ENCODE data around the gene TMEM229B. TPM values are rescaled to one million over a fixed set of nuclear protein-coding genes. Genes with fewer than 3 reads are reported as not detected.

Gene TMEM229B
- total RNA-seq, 1 experiment from 2014 or later = 0.71 TPM

GRCh38 chr14:67472726-67473125 lies 15.8 kb downstream of the TMEM229B start:
- ATAC-seq = no peak
- TF ChIP-seq EGR1 (IDR thresholded peaks at IDR 0.05; ENCODE audit: low read depth) = no peak
- TF ChIP-seq CBX3 (IDR thresholded peaks at IDR 0.05; ENCODE audit: low read depth) = no peak
- no peak for TF ChIP-seq SP1 (IDR thresholded peaks at IDR 0.05; ENCODE audit: low read depth)
- TF ChIP-seq MAX (IDR thresholded peaks at IDR 0.05) = no peak
- no peak for TF ChIP-seq ZFX (IDR thresholded peaks at IDR 0.05)
- no peak for TF ChIP-seq ELF1 (IDR thresholded peaks at IDR 0.05; ENCODE audit: borderline replicate concordance, low read depth)
- no peak for TF ChIP-seq REST (IDR thresholded peaks at IDR 0.05; ENCODE audit: low read depth)
- TF ChIP-seq ZNF274 (IDR thresholded peaks at IDR 0.05; ENCODE audit: low read depth, low read length) = no peak
- TF ChIP-seq CEBPB (IDR thresholded peaks at IDR 0.05; ENCODE audit: low read depth) = no peak
- TF ChIP-seq, protein P1, sequence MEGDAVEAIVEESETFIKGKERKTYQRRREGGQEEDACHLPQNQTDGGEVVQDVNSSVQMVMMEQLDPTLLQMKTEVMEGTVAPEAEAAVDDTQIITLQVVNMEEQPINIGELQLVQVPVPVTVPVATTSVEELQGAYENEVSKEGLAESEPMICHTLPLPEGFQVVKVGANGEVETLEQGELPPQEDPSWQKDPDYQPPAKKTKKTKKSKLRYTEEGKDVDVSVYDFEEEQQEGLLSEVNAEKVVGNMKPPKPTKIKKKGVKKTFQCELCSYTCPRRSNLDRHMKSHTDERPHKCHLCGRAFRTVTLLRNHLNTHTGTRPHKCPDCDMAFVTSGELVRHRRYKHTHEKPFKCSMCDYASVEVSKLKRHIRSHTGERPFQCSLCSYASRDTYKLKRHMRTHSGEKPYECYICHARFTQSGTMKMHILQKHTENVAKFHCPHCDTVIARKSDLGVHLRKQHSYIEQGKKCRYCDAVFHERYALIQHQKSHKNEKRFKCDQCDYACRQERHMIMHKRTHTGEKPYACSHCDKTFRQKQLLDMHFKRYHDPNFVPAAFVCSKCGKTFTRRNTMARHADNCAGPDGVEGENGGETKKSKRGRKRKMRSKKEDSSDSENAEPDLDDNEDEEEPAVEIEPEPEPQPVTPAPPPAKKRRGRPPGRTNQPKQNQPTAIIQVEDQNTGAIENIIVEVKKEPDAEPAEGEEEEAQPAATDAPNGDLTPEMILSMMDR (IDR thresholded peaks at IDR 0.05 in 2 of 3, conservative IDR thresholded peaks at IDR 0.05 in 1 of 3; ENCODE audit: borderline replicate concordance in 1 of 3, insufficient read depth in 1 of 3, low read depth in 2 of 3, low read length in 2 of 3) = no peak
- no peak for TF ChIP-seq YY1 (IDR thresholded peaks at IDR 0.05; ENCODE audit: extremely low read depth, insufficient replicate concordance, low read depth, low read length)
- TF ChIP-seq, protein P2, sequence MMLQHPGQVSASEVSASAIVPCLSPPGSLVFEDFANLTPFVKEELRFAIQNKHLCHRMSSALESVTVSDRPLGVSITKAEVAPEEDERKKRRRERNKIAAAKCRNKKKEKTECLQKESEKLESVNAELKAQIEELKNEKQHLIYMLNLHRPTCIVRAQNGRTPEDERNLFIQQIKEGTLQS (IDR thresholded peaks at IDR 0.05) = no peak
- TF ChIP-seq EZH2phosphoT487 (IDR thresholded peaks at IDR 0.05; ENCODE audit: borderline replicate concordance) = no peak
- TF ChIP-seq EZH2 (IDR thresholded peaks at IDR 0.05) = no peak
- Histone ChIP-seq H3K27ac (ENCODE audit: low read depth, low read length) (no peak overlapping the region), H3K4me3 (replicated peaks in 1 of 2; ENCODE audit: low read depth in 1 of 2, low read length in 2 of 2) (no peak overlapping the region), H3K4me1 (ENCODE audit: control insufficient read depth in 1 of 2, insufficient read depth in 2 of 2, low read length in 2 of 2) (peaks cover 0 to under 1% of the 10 kb centered on the region in 2 experiments; a peak in 1 of 4 replicates), H3K9me2 (ENCODE audit: insufficient read depth) (no peaks in the 10 kb centered on the region), H3K4me2 (ENCODE audit: low read length) (no peak overlapping the region), H3K27me3 (ENCODE audit: insufficient read depth, low read length) (no peaks in the 10 kb centered on the region), H4K20me1 (ENCODE audit: insufficient read depth) (no peaks in the 10 kb centered on the region), H3K79me2 (ENCODE audit: insufficient read depth, low read length) (no peaks in the 10 kb centered on the region), H3K9me3 (ENCODE audit: control insufficient read depth in 1 of 2, insufficient read depth in 1 of 2, low read depth in 1 of 2, low read length in 2 of 2) (no peaks in the 10 kb centered on the region), H2AFZ (ENCODE audit: low read depth, low read length, poor library complexity, severe bottlenecking) (no peak overlapping the region), H3K36me3 (ENCODE audit: control insufficient read depth in 1 of 2, insufficient read depth in 2 of 2, low read length in 2 of 2) (no peaks in the 10 kb centered on the region), H3K9ac (ENCODE audit: low read length) (no peak overlapping the region)
- ChIA-PET POLR2A (no interaction called here), CTCF (no interaction called here), RAD21 (ENCODE audit: low non-redundant PET in 1 of 2, low total read pairs in 2 of 2, uncharacterized antibody in 2 of 2, unreplicated experiment in 2 of 2) (no interaction called here)
- BruUV-seq (replicated peaks) = no TSS peak
- no peak for DNase-seq (ENCODE audit: low read depth, low spot score)
- intact Hi-C loops (cut with micrococcal nuclease) = no loop called here

Data from HCT116 (cell line).